HepG2 (cell line): ENCODE measurements around the gene ZSCAN23. TPM values are rescaled to one million over a fixed set of nuclear protein-coding genes. Genes with fewer than 3 reads are reported as not detected.

ENCODE experiments used
- GPN1 ChIP-seq: sonication (generic); formaldehyde crosslinking; IDR thresholded peaks from 2 replicates; pipeline ENCODE4 v1.5.1; 2020; ENCODE audit warnings: missing genetic modification reagents, borderline replicate concordance
- ISL2 ChIP-seq: sonication (generic); formaldehyde crosslinking; IDR thresholded peaks from 2 replicates; pipeline ENCODE4 v1.5.0; 2020; ENCODE audit warnings: missing genetic modification reagents
- KDM6A ChIP-seq: IDR thresholded peaks from 2 replicates; pipeline ENCODE4 v1.6.1; 2016; ENCODE audit warnings: low read depth
- KLF16 ChIP-seq, 2 experiments: sonication (generic) in 1 of 2; formaldehyde crosslinking in 1 of 2; IDR thresholded peaks; 2 replicates each; pipeline versions ENCODE4 v1.6.1 to v1.8.0; 2016 to 2023; ENCODE audit warnings: missing genetic modification reagents in 2 of 2, missing compliant biosample characterization in 1 of 2
- MLLT10 ChIP-seq: sonication (generic); formaldehyde crosslinking; IDR thresholded peaks from 2 replicates; pipeline ENCODE4 v1.4.0; 2020; ENCODE audit warnings: missing genetic modification reagents
- MXD4 ChIP-seq: IDR thresholded peaks from 2 replicates; pipeline ENCODE4 v1.6.1; 2016; ENCODE audit warnings: mild to moderate bottlenecking, missing biosample characterization, missing genetic modification reagents
- NCOA2 ChIP-seq: sonication (generic); formaldehyde crosslinking; IDR thresholded peaks from 2 replicates; pipeline ENCODE4 v1.8.0; 2022; ENCODE audit warnings: inconsistent platforms
- PLRG1 ChIP-seq: fragments of 450-650 bp; conservative IDR thresholded peaks from 2 replicates; pipeline ENCODE4 v1.6.1; 2016
- RARA ChIP-seq: IDR thresholded peaks from 2 replicates; pipeline ENCODE4 v1.6.1; 2016; ENCODE audit warnings: missing genetic modification reagents, missing compliant biosample characterization
- RBM22 ChIP-seq: fragments of 200-400 bp; formaldehyde crosslinking; optimal IDR thresholded peaks from 2 replicates; pipeline ENCODE3; 2017; ENCODE audit warnings: mild to moderate bottlenecking, low read length, moderate library complexity
- RNF2 ChIP-seq: fragments of 450-650 bp; conservative IDR thresholded peaks from 2 replicates; pipeline ENCODE4 v1.6.1; 2016; ENCODE audit warnings: low read depth
- SIX1 ChIP-seq: sonication (generic); formaldehyde crosslinking; IDR thresholded peaks from 2 replicates; pipeline ENCODE4 v1.4.0; 2020; ENCODE audit warnings: missing genetic modification reagents, borderline replicate concordance
- TAF15 ChIP-seq: fragments of 200-400 bp; formaldehyde crosslinking; IDR thresholded peaks from one replicate; pipeline ENCODE4 v1.6.1; 2018; ENCODE audit warnings: mild to moderate bottlenecking, low read depth, low read length; ENCODE audit not compliant: poor library complexity, severe bottlenecking
- ZC3H4 ChIP-seq: sonication (generic); formaldehyde crosslinking; IDR thresholded peaks from 2 replicates; pipeline ENCODE4 v1.4.0; 2020; ENCODE audit warnings: missing genetic modification reagents, borderline replicate concordance
- ZFP41 ChIP-seq: sonication (generic); formaldehyde crosslinking; IDR thresholded peaks from 2 replicates; pipeline ENCODE4 v1.4.0; 2020; ENCODE audit warnings: mild to moderate bottlenecking, missing genetic modification reagents, borderline replicate concordance
- ZNF225 ChIP-seq: sonication (generic); formaldehyde crosslinking; IDR thresholded peaks from 2 replicates; pipeline ENCODE4 v1.4.0; 2020; ENCODE audit warnings: mild to moderate bottlenecking, missing genetic modification reagents
- ZNF343 ChIP-seq: sonication (generic); formaldehyde crosslinking; IDR thresholded peaks from 2 replicates; pipeline ENCODE4 v1.4.0; 2020; ENCODE audit warnings: mild to moderate bottlenecking, missing genetic modification reagents
- ZNF44 ChIP-seq: sonication (generic); formaldehyde crosslinking; IDR thresholded peaks from 2 replicates; pipeline ENCODE4 v1.5.1; 2020; ENCODE audit warnings: mild to moderate bottlenecking, missing genetic modification reagents
- ZNF569 ChIP-seq: sonication (generic); formaldehyde crosslinking; IDR thresholded peaks from 2 replicates; pipeline ENCODE4 v1.5.0; 2020; ENCODE audit warnings: mild to moderate bottlenecking, missing genetic modification reagents, moderate library complexity, borderline replicate concordance
- ZNF570 ChIP-seq: sonication (generic); formaldehyde crosslinking; IDR thresholded peaks from 2 replicates; pipeline ENCODE4 v1.4.0; 2020; ENCODE audit warnings: mild to moderate bottlenecking, missing genetic modification reagents, borderline replicate concordance
- ZNF720 ChIP-seq: sonication (generic); formaldehyde crosslinking; IDR thresholded peaks from 2 replicates; pipeline ENCODE4 v1.4.0; 2020; ENCODE audit warnings: missing genetic modification reagents
- polyA plus RNA-seq, 8 experiments: library from polyadenylated mRNA; depleted of rRNA in 3 of 8; stranded (reverse) in 7 of 8; unstranded in 1 of 8; fragments of >200 nt; fragmentation: Illumina TruSeq in 4 of 8; extraction: Trizol in 4 of 8; gene quantifications; 2 replicates each; pipeline versions ENCODE4 v1.2.1 to v1.2.3, GENCODE V29; 2011 to 2016; ENCODE audit warnings: low read depth in 4 of 8, missing spikeins in 1 of 8, mixed read lengths in 1 of 8; ENCODE audit not compliant: insufficient read depth in 1 of 8
- total RNA-seq, 5 experiments: library from RNA; depleted of rRNA; stranded (reverse); fragments of >200 nt; fragmentation: Illumina TruSeq; extraction: Trizol; gene quantifications; 2 replicates each; pipeline ENCODE4 v1.2.3, GENCODE V29; 2016; ENCODE audit warnings: low read depth in 1 of 5
- TF ChIP-seq, protein P1 (sequence below): sonication (generic); formaldehyde crosslinking; IDR thresholded peaks from 2 replicates; pipeline ENCODE4 v1.5.0; 2020; ENCODE audit warnings: missing genetic modification reagents
- TF ChIP-seq, protein P2 (sequence below), 2 experiments: sonication (generic) in 1 of 2; formaldehyde crosslinking in 1 of 2; IDR thresholded peaks; 2 replicates each; pipeline versions ENCODE4 v1.5.1 to v1.6.1; 2011 to 2020; ENCODE audit warnings: borderline replicate concordance in 1 of 2, low read depth in 1 of 2, low read length in 1 of 2, mild to moderate bottlenecking in 1 of 2, missing genetic modification reagents in 1 of 2, moderate library complexity in 1 of 2
- TF ChIP-seq, protein P3 (sequence below): sonication (generic); formaldehyde crosslinking; IDR thresholded peaks from 2 replicates; pipeline ENCODE4 v1.5.0; 2020; ENCODE audit warnings: missing genetic modification reagents
- TF ChIP-seq, protein P4 (sequence below): sonication (generic); formaldehyde crosslinking; IDR thresholded peaks from 2 replicates; pipeline ENCODE4 v1.4.0; 2020; ENCODE audit warnings: missing genetic modification reagents, mild to moderate bottlenecking, borderline replicate concordance

Gene ZSCAN23
- total and polyA plus RNA-seq, 2 of the 13 experiments (the other 11 are each of a cell fraction or from before 2014, with no cell fraction given), result 0.29 to 1.2 TPM

DNA sequence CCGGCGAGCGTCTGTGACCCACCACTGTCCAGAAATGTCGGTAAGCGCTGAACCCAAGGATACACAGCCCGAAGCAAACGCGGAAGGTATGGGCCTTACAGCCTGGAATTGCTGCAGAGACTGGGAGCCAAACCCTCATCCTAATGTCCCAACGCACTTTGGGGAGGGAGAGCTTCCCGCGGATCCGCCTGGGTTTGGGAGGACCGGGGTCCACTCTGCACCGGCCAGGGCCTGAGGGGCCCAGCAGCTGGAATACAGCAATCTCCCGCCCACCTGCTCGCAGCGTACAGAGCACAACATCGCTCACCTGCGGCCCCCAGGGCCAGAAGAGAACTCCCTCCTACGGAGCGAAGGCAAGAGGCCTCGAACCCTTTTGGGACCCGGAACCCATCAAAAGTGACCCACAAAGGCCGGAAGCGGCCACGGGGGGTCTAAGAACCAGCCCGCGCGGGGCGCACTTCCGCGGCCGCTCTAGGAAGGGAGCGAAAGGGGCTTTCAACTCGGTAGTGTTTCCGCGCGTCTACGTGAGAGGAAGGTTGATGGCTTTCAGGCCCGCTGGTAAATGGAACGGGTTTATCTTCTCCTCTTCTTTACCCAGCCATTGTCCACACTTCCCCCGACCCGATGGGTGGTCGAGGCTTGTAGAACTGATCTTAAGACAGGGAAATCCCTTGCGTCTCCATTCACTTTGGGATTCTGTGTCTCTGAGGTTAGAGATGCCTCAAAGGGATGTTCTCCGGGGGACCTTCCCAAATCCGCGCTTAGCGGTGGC lies 43.8 kb downstream of the ZSCAN23 start, which contains the start of gene ZSCAN12 (continued):
- TF ChIP-seq KDM6A (CRISPR knock-in tag) (no peak), ISL2 (CRISPR knock-in tag) (peak; percentile 77; the same call in 1 of the 2 replicates), ZNF44 (CRISPR knock-in tag) (peak; percentile 94), ZNF569 (no peak), RARA (peak; percentile 48; the same call in 1 of the 2 replicates), ZNF570 (CRISPR knock-in tag) (peak; percentile 84; the same call in 1 of the 2 replicates), ZNF343 (CRISPR knock-in tag) (peak; percentile 49; the same call in 1 of the 2 replicates), RNF2 (peak; percentile 51; the same call in 1 of the 2 replicates), SIX1 (CRISPR knock-in tag) (no peak), RBM22 (no peak), PLRG1 (no peak), NCOA2 (no peak; the same call in 1 of the 2 replicates), TAF15 (peak; percentile 60), ZC3H4 (CRISPR knock-in tag) (no peak; the same call in 1 of the 2 replicates), MLLT10 (no peak), ZNF225 (CRISPR knock-in tag) (peak; percentile 72; the same call in 1 of the 2 replicates), ZFP41 (CRISPR knock-in tag) (0 out of 2 replicates have a peak, but pooled peaks have one; percentile 27), ZNF720 (CRISPR knock-in tag) (no peak), MXD4 (CRISPR knock-in tag) (peak; percentile 73), KLF16 (CRISPR knock-in tag; IDR thresholded peaks at IDR 0.05) (peak in 1 of 2 experiments; percentile 96; a peak in 2 of 4 replicates), GPN1 (no peak)
- TF ChIP-seq, protein P1, sequence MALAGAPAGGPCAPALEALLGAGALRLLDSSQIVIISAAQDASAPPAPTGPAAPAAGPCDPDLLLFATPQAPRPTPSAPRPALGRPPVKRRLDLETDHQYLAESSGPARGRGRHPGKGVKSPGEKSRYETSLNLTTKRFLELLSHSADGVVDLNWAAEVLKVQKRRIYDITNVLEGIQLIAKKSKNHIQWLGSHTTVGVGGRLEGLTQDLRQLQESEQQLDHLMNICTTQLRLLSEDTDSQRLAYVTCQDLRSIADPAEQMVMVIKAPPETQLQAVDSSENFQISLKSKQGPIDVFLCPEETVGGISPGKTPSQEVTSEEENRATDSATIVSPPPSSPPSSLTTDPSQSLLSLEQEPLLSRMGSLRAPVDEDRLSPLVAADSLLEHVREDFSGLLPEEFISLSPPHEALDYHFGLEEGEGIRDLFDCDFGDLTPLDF, result peak; percentile 92
- TF ChIP-seq, protein P2, sequence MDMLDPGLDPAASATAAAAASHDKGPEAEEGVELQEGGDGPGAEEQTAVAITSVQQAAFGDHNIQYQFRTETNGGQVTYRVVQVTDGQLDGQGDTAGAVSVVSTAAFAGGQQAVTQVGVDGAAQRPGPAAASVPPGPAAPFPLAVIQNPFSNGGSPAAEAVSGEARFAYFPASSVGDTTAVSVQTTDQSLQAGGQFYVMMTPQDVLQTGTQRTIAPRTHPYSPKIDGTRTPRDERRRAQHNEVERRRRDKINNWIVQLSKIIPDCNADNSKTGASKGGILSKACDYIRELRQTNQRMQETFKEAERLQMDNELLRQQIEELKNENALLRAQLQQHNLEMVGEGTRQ (IDR thresholded peaks at IDR 0.05; ENCODE audit: low read depth, low read length), result no peak
- TF ChIP-seq, protein P2 (CRISPR knock-in tag; IDR thresholded peaks at IDR 0.05; ENCODE audit: borderline replicate concordance), result no peak; the same call in 1 of the 2 replicates
- TF ChIP-seq, protein P3, sequence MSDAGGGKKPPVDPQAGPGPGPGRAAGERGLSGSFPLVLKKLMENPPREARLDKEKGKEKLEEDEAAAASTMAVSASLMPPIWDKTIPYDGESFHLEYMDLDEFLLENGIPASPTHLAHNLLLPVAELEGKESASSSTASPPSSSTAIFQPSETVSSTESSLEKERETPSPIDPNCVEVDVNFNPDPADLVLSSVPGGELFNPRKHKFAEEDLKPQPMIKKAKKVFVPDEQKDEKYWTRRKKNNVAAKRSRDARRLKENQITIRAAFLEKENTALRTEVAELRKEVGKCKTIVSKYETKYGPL (CRISPR knock-in tag), result 0 out of 2 replicates have a peak, but pooled peaks have one; percentile 24
- TF ChIP-seq, protein P4, sequence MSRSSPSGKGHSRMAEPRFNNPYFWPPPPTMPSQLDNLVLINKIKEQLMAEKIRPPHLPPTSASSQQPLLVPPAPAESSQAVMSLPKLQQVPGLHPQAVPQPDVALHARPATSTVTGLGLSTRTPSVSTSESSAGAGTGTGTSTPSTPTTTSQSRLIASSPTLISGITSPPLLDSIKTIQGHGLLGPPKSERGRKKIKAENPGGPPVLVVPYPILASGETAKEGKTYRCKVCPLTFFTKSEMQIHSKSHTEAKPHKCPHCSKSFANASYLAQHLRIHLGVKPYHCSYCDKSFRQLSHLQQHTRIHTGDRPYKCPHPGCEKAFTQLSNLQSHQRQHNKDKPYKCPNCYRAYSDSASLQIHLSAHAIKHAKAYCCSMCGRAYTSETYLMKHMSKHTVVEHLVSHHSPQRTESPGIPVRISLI, result peak; percentile 35; the same call in 1 of the 2 replicates
